PFSK-1 (cell line): Measurements from ENCODE around the gene HMHB1.

Experiments
- REST ChIP-seq, 2 experiments: IDR thresholded peaks; 2 replicates each; pipeline versions ENCODE4 v1.6.1 to v1.8.0; 2011 to 2012; ENCODE audit warnings: low read depth in 2 of 2, low read length in 2 of 2, control low read depth in 1 of 2, inconsistent platforms in 1 of 2, mild to moderate bottlenecking in 1 of 2, moderate library complexity in 1 of 2; ENCODE audit not compliant: insufficient read depth in 1 of 2
- SIN3A ChIP-seq: IDR thresholded peaks from 2 replicates; pipeline ENCODE4 v1.6.1; 2012; ENCODE audit warnings: mild to moderate bottlenecking, low read length, moderate library complexity, borderline replicate concordance; ENCODE audit not compliant: insufficient read depth
- TAF1 ChIP-seq: IDR thresholded peaks from 2 replicates; pipeline ENCODE4 v1.6.1; 2012; ENCODE audit warnings: low read length, control low read depth, borderline replicate concordance; ENCODE audit not compliant: insufficient read depth

DNA sequence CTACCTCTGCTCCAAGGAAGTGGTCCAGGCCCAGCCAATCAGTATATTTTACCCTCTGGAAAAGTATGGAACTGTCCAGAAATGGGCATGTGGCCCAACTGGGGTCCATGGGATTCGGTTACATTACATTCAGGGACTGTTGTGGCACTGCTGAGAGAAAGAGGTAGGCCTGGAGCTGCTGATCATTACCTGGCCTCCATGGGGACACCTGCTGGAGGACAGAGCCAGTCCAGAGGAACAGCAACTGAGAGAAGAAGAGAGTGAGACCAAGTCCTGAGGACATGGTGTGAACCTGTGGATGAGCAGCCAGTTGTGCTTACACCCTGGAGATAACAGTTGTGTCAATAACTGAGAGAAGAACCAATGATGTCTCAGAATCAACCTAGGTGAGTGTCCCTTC is 48.2 kb downstream of the HMHB1 start:
- no peak for TF ChIP-seq TAF1
- no peak for TF ChIP-seq REST (IDR thresholded peaks at IDR 0.05; ENCODE audit: insufficient read depth in 1 of 2, low read depth in 2 of 2, low read length in 2 of 2)
- TF ChIP-seq SIN3A, result no peak
